ENCODE data around the gene RCHY1.

DNA sequence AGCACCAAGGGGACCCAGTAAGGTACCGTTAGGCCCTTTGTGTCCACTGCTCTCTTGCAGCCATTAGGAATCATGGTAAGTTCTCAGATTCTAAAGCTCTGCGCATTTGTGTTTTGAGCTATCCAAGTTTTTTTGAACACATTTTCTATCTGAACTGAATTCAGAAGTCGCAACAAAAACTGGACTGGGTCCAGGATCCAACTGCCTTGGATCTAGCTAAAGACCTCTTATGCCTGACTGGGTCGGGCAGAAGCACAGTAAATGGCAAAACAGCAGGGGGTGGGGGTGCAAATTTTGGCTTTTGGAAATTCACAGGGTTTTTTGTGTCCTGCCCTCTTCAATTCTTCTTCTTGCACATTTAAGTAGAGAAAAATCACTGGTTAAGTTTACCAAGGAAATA lies 30.0 kb downstream of the RCHY1 start:
- TF ChIP-seq POLR2A (IDR thresholded peaks at IDR 0.05; ENCODE audit: low read depth, low read length) (no peak), EZH2 (IDR thresholded peaks at IDR 0.05; ENCODE audit: borderline replicate concordance, low read depth, low read length, severe bottlenecking) (no peak), MAX (IDR thresholded peaks at IDR 0.05; ENCODE audit: insufficient read depth, insufficient read length) (no peak), JUN (IDR thresholded peaks at IDR 0.05; ENCODE audit: borderline replicate concordance, insufficient read depth, insufficient read length, low read depth) (no peak), FOS (IDR thresholded peaks at IDR 0.05; ENCODE audit: borderline replicate concordance, insufficient read depth, low read length) (no peak), MYC (IDR thresholded peaks at IDR 0.05; ENCODE audit: low read depth, low read length) (no peak), POLR2AphosphoS5 (IDR thresholded peaks at IDR 0.05; ENCODE audit: insufficient read depth, low read depth, low read length) (no peak)
- TF ChIP-seq, protein P1, sequence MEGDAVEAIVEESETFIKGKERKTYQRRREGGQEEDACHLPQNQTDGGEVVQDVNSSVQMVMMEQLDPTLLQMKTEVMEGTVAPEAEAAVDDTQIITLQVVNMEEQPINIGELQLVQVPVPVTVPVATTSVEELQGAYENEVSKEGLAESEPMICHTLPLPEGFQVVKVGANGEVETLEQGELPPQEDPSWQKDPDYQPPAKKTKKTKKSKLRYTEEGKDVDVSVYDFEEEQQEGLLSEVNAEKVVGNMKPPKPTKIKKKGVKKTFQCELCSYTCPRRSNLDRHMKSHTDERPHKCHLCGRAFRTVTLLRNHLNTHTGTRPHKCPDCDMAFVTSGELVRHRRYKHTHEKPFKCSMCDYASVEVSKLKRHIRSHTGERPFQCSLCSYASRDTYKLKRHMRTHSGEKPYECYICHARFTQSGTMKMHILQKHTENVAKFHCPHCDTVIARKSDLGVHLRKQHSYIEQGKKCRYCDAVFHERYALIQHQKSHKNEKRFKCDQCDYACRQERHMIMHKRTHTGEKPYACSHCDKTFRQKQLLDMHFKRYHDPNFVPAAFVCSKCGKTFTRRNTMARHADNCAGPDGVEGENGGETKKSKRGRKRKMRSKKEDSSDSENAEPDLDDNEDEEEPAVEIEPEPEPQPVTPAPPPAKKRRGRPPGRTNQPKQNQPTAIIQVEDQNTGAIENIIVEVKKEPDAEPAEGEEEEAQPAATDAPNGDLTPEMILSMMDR (IDR thresholded peaks at IDR 0.05; ENCODE audit: extremely low read depth in 1 of 2, insufficient read depth in 1 of 2, low read depth in 1 of 2, low read length in 2 of 2): no peak

All from endothelial cell of umbilical vein (primary cell).